ENCODE results near the gene DDIT4.

DDIT4 gene

GRCh38 chr10:72311667-72312066, 37.9 kb downstream of the DDIT4 start:
- no peak overlapping the region for H3K4me2 ChIP-seq
- H3K9ac ChIP-seq, result no peak overlapping the region
- no peak overlapping the region for H3K4me3 ChIP-seq (IDR thresholded peaks at IDR 0.05; ENCODE audit: insufficient read depth, low read depth, low read length)
- no peaks in the 10 kb centered on the region for H3K36me3 ChIP-seq (ENCODE audit: insufficient read depth)
- peaks cover 32% of the 10 kb centered on the region for H3K4me1 ChIP-seq (ENCODE audit: low read depth, poor library complexity, severe bottlenecking)
- no peaks in the 10 kb centered on the region for H3K27me3 ChIP-seq (ENCODE audit: insufficient read depth, low read depth)
- no peak overlapping the region for H2AFZ ChIP-seq (ENCODE audit: low read depth)
- no peaks in the 10 kb centered on the region for H3K79me2 ChIP-seq (ENCODE audit: insufficient read depth, low read depth)
- no peaks in the 10 kb centered on the region for H4K20me1 ChIP-seq (ENCODE audit: insufficient read depth)
- no peak overlapping the region for H3K27ac ChIP-seq
- TF ChIP-seq CTCF (conservative IDR thresholded peaks at IDR 0.05; ENCODE audit: low read depth, low read length), result no peak

DNA sequence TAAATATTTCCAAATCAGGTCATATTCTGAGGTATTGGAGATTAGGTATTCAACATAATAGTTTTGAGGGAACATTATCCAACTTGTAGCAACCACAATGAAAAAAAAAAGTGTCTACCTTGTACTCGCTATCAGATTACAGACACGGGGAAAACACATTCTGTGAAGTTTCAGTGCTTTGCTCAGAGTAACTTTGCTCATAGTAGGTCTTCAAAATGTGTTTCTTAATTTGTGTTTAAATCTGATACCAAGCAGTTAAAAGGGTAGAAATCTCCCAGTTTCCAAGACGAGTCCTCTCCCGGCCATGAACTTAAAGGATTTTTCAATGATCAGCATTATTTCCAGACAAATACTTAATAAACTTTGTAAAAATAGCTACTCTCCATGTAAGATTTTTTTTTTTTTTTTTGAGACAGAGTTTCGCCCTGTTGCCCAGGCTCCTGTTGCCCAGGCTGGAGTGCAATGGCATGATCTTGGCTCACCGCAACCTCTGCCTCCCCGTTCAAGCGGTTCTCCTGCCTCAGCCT, 39.2 kb downstream of the DDIT4 start:
- Histone ChIP-seq H4K20me1 (ENCODE audit: insufficient read depth) (no peaks in the 10 kb centered on the region), H2AFZ (ENCODE audit: low read depth) (no peak overlapping the region), H3K27me3 (ENCODE audit: insufficient read depth, low read depth) (no peaks in the 10 kb centered on the region), H3K4me1 (ENCODE audit: low read depth, poor library complexity, severe bottlenecking) (peaks cover 42% of the 10 kb centered on the region), H3K27ac (no peak overlapping the region), H3K36me3 (ENCODE audit: insufficient read depth) (no peaks in the 10 kb centered on the region), H3K79me2 (ENCODE audit: insufficient read depth, low read depth) (no peaks in the 10 kb centered on the region), H3K4me3 (IDR thresholded peaks at IDR 0.05; ENCODE audit: insufficient read depth, low read depth, low read length) (no peak overlapping the region), H3K4me2 (no peak overlapping the region), H3K9ac (no peak overlapping the region)
- TF ChIP-seq CTCF (conservative IDR thresholded peaks at IDR 0.05; ENCODE audit: low read depth, low read length), result no peak

DNA sequence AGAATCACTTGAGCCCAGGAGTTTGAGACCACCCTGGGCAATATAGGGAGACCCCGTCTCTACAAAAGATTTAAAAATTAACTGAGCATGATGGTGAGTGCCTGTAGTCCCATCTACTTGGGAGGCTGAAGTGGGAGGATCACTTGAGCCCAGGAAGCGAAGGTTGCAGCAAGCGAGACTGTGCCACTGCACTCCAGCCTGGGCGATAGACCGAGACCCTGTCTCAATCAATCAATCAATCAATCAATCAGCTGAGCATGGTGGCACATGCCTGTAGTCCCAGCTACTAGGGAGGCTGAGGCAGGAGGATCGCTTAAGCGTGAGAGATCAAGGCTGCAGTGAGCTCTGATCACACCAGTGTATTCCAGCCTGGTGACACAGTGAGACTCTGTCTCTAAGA, 40.5 kb downstream of the DDIT4 start:
- no peak overlapping the region for H3K4me2 ChIP-seq
- no peak overlapping the region for H3K27ac ChIP-seq
- H3K36me3 ChIP-seq (ENCODE audit: insufficient read depth), result no peaks in the 10 kb centered on the region
- H3K9ac ChIP-seq, result no peak overlapping the region
- H4K20me1 ChIP-seq (ENCODE audit: insufficient read depth), result no peaks in the 10 kb centered on the region
- peaks cover 45% of the 10 kb centered on the region for H3K4me1 ChIP-seq (ENCODE audit: low read depth, poor library complexity, severe bottlenecking)
- H3K4me3 ChIP-seq (IDR thresholded peaks at IDR 0.05; ENCODE audit: insufficient read depth, low read depth, low read length), result no peak overlapping the region
- H3K79me2 ChIP-seq (ENCODE audit: insufficient read depth, low read depth), result no peaks in the 10 kb centered on the region
- TF ChIP-seq CTCF (conservative IDR thresholded peaks at IDR 0.05; ENCODE audit: low read depth, low read length), result no peak
- no peaks in the 10 kb centered on the region for H3K27me3 ChIP-seq (ENCODE audit: insufficient read depth, low read depth)
- H2AFZ ChIP-seq (ENCODE audit: low read depth), result no peak overlapping the region

DNA sequence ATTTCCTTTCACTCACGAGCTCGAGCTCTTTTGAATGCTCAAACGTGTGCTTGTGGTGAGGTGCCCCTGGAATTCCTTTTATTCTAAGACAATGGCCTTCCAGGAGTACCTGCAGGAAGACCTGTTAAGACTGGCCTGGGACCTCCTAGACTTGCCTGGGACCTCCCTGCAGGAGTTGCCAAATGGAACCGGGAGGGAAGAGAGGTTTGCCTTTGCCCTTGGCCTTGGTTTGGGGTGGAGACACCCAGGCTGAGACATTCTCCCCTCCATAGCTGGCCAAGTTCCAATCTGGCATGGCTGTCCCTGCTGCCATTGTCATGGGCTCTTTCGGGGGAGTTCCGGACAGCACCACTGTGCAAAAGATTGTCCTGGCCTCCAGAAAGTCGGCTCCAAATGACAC, 41.3 kb downstream of the DDIT4 start:
- no peak overlapping the region for H3K4me3 ChIP-seq (IDR thresholded peaks at IDR 0.05; ENCODE audit: insufficient read depth, low read depth, low read length)
- no peak overlapping the region for H2AFZ ChIP-seq (ENCODE audit: low read depth)
- no peak for TF ChIP-seq CTCF (conservative IDR thresholded peaks at IDR 0.05; ENCODE audit: low read depth, low read length)
- no peak overlapping the region for H3K9ac ChIP-seq
- no peaks in the 10 kb centered on the region for H3K36me3 ChIP-seq (ENCODE audit: insufficient read depth)
- H3K4me2 ChIP-seq, result no peak overlapping the region
- peaks cover 47% of the 10 kb centered on the region for H3K4me1 ChIP-seq (ENCODE audit: low read depth, poor library complexity, severe bottlenecking)
- no peaks in the 10 kb centered on the region for H3K27me3 ChIP-seq (ENCODE audit: insufficient read depth, low read depth)
- H3K79me2 ChIP-seq (ENCODE audit: insufficient read depth, low read depth), result no peaks in the 10 kb centered on the region
- H3K27ac ChIP-seq, result no peak overlapping the region
- H4K20me1 ChIP-seq (ENCODE audit: insufficient read depth), result no peaks in the 10 kb centered on the region
